Measurements from ENCODE around the gene LRP10.
"Not testable (repeated sequence)": the region's sequence is repeated elsewhere in the genome, so short reads cannot be mapped to it uniquely, and the experiment has no call there.

Gene LRP10

GRCh38 chr14:22843123-22843925 lies 28.2 kb upstream of the LRP10 start:
- DNase-seq (ENCODE audit: low spot score) = no peak

- DNase-seq (ENCODE audit: low spot score) = no peak
Observed at GRCh38 chr14:22844221-22845102, 27.1 kb upstream of the LRP10 start.

- no peak for DNase-seq (ENCODE audit: low spot score)
Observed at GRCh38 chr14:22845103-22845394, 26.5 kb upstream of the LRP10 start.

- DNase-seq (ENCODE audit: low spot score) = no peak
Observed at GRCh38 chr14:22845821-22846625, 25.5 kb upstream of the LRP10 start.

- DNase-seq (ENCODE audit: low spot score) = no peak
Observed at GRCh38 chr14:22846811-22847307, 24.7 kb upstream of the LRP10 start.

- no peak for DNase-seq (ENCODE audit: low spot score)
Observed at GRCh38 chr14:22847661-22848341, 23.7 kb upstream of the LRP10 start.

GRCh38 chr14:22848351-22849164 lies 23.0 kb upstream of the LRP10 start:
- no peak for DNase-seq (ENCODE audit: low spot score)

GRCh38 chr14:22849212-22849819 lies 22.2 kb upstream of the LRP10 start:
- DNase-seq (ENCODE audit: low spot score) = no peak

GRCh38 chr14:22850944-22851764 lies 20.4 kb upstream of the LRP10 start:
- DNase-seq (ENCODE audit: low spot score) = no peak

GRCh38 chr14:22852178-22852577 lies 19.4 kb upstream of the LRP10 start:
- not testable (repeated sequence) for DNase-seq (ENCODE audit: low spot score)

- DNase-seq (ENCODE audit: low spot score) = no peak
Observed at GRCh38 chr14:22852599-22852939, 19.0 kb upstream of the LRP10 start.

GRCh38 chr14:22852940-22853767 lies 18.4 kb upstream of the LRP10 start:
- peak; percentile 90 for DNase-seq (ENCODE audit: low spot score)

GRCh38 chr14:22854296-22854695 lies 17.2 kb upstream of the LRP10 start:
- not testable (repeated sequence) for DNase-seq (ENCODE audit: low spot score)

- DNase-seq (ENCODE audit: low spot score) = no peak
Observed at GRCh38 chr14:22854963-22855724, 16.4 kb upstream of the LRP10 start.

GRCh38 chr14:22856428-22856827 lies 15.1 kb upstream of the LRP10 start:
- no peak for DNase-seq (ENCODE audit: low spot score)

GRCh38 chr14:22860377-22860776 lies 11.2 kb upstream of the LRP10 start:
- DNase-seq (ENCODE audit: low spot score) = not testable (repeated sequence)

GRCh38 chr14:22861651-22862050 lies 9.9 kb upstream of the LRP10 start:
- no peak for DNase-seq (ENCODE audit: low spot score)

GRCh38 chr14:22864979-22865378 lies 6.6 kb upstream of the LRP10 start:
- no peak for DNase-seq (ENCODE audit: low spot score)
